Stimulated activated effector memory CD8-positive, alpha-beta T cell treated with anti-CD3 and anti-CD28 coated beads, Interleukin-12 subunit alpha, Interleukin-12 subunit beta, amount 100 ng/mL, for 72 hours (primary cell): ENCODE measurements around the gene ANKDD1B.
"Not testable (repeated sequence)": the region's sequence is repeated elsewhere in the genome, so short reads cannot be mapped to it uniquely, and the experiment has no call there.

Experiments used
- ATAC-seq: fragments of 150-1000 bp; cut with Tn5 transposase; 2 replicates; pipeline ENCODE4 v1.10.0; 2021
- DNase-seq, 2 donors: peaks; one replicate each; pipeline ENCODE4 v3.0.0; 2021 to 2022; ENCODE audit warnings: low spot score in 2 of 2
- H3K27ac Mint-ChIP-seq: one replicate; pipeline ENCODE4 v1.8.0; 2022; ENCODE audit warnings: mild to moderate bottlenecking, mixed read lengths
- H3K36me3 Mint-ChIP-seq: one replicate; pipeline ENCODE4 v1.8.0; 2022; ENCODE audit warnings: mild to moderate bottlenecking, mixed read lengths
- H3K4me1 Mint-ChIP-seq: one replicate; pipeline ENCODE4 v1.8.0; 2022; ENCODE audit warnings: mixed read lengths
- H3K4me3 Mint-ChIP-seq: one replicate; pipeline ENCODE4 v1.8.0; 2022; ENCODE audit warnings: mild to moderate bottlenecking, mixed read lengths
- H3K9me3 Mint-ChIP-seq: one replicate; pipeline ENCODE4 v1.8.0; 2022; ENCODE audit warnings: mixed read lengths

The ANKDD1B gene

GRCh38 chr5:75695472-75696351, 84.5 kb downstream of the ANKDD1B start:
- H3K9me3 Mint-ChIP-seq, DNase-seq, ATAC-seq: not testable (repeated sequence)
- Mint-ChIP-seq H3K4me1 (peaks cover 14% of the 10 kb centered on the region), H3K27ac (peak overlapping the region; percentile 45), H3K4me3 (peak overlapping the region; percentile 42), H3K36me3 (peaks cover 45% of the 10 kb centered on the region)

- no peak for DNase-seq
- Mint-ChIP-seq H3K4me3 (no peak overlapping the region), H3K36me3 (peaks cover 48% of the 10 kb centered on the region), H3K4me1 (peaks cover 12% of the 10 kb centered on the region), H3K9me3 (peaks cover 2% of the 10 kb centered on the region), H3K27ac (no peak overlapping the region)
- no peak for ATAC-seq
Observed at GRCh38 chr5:75701856-75702255, 90.6 kb downstream of the ANKDD1B start.

- peaks cover 9% of the 10 kb centered on the region for H3K4me1 Mint-ChIP-seq
- peaks cover 62% of the 10 kb centered on the region for H3K36me3 Mint-ChIP-seq
- DNase-seq, result no peak
- ATAC-seq, result no peak
- no peak overlapping the region for H3K27ac Mint-ChIP-seq
- H3K4me3 Mint-ChIP-seq, result no peak overlapping the region
- no peaks in the 10 kb centered on the region for H3K9me3 Mint-ChIP-seq
Observed at GRCh38 chr5:75706016-75706415, 94.8 kb downstream of the ANKDD1B start.

GRCh38 chr5:75706775-75707174, 95.5 kb downstream of the ANKDD1B start:
- peaks cover 9% of the 10 kb centered on the region for H3K4me1 Mint-ChIP-seq
- no peak for DNase-seq
- peaks cover 66% of the 10 kb centered on the region for H3K36me3 Mint-ChIP-seq
- no peak overlapping the region for H3K4me3 Mint-ChIP-seq
- ATAC-seq, result no peak
- H3K27ac Mint-ChIP-seq, result no peak overlapping the region
- H3K9me3 Mint-ChIP-seq, result no peaks in the 10 kb centered on the region

GRCh38 chr5:75707911-75708509, 96.8 kb downstream of the ANKDD1B start:
- ATAC-seq, result no peak
- H3K36me3 Mint-ChIP-seq, result peaks cover 66% of the 10 kb centered on the region

GRCh38 chr5:75710637-75711036, 99.4 kb downstream of the ANKDD1B start:
- no peak overlapping the region for H3K4me3 Mint-ChIP-seq
- H3K4me1 Mint-ChIP-seq, result peaks cover 29% of the 10 kb centered on the region
- no peaks in the 10 kb centered on the region for H3K9me3 Mint-ChIP-seq
- no peak for DNase-seq
- peaks cover 57% of the 10 kb centered on the region for H3K36me3 Mint-ChIP-seq
- no peak for ATAC-seq
- no peak overlapping the region for H3K27ac Mint-ChIP-seq

More at GRCh38 chr5:75707911-75708509, 96.8 kb downstream of the ANKDD1B start:
- no peak for DNase-seq
- Mint-ChIP-seq H3K9me3 (no peaks in the 10 kb centered on the region), H3K4me3 (no peak overlapping the region), H3K4me1 (peaks cover 9% of the 10 kb centered on the region), H3K27ac (no peak overlapping the region)

- Mint-ChIP-seq H3K4me3 (no peak overlapping the region), H3K36me3 (peaks cover 57% of the 10 kb centered on the region), H3K4me1 (peaks cover 34% of the 10 kb centered on the region), H3K9me3 (no peaks in the 10 kb centered on the region), H3K27ac (no peak overlapping the region)
- ATAC-seq (no peak), DNase-seq (no peak)
Observed at GRCh38 chr5:75711151-75711550, 99.9 kb downstream of the ANKDD1B start.

- Mint-ChIP-seq H3K9me3 (no peaks in the 10 kb centered on the region), H3K4me3 (no peak overlapping the region), H3K36me3 (peaks cover 60% of the 10 kb centered on the region), H3K4me1 (peaks cover 40% of the 10 kb centered on the region), H3K27ac (no peak overlapping the region)
- DNase-seq (no peak), ATAC-seq (no peak)
Observed at GRCh38 chr5:75712091-75712490, 100.8 kb downstream of the ANKDD1B start.

- peaks cover 31% of the 10 kb centered on the region for H3K4me1 Mint-ChIP-seq
- peak overlapping the region; percentile 97 for H3K4me3 Mint-ChIP-seq
- ATAC-seq (peak; percentile 1), DNase-seq (peak in 1 of 2 donors; percentile 52)
- peaks cover 37% of the 10 kb centered on the region for H3K36me3 Mint-ChIP-seq
- H3K9me3 Mint-ChIP-seq, result no peaks in the 10 kb centered on the region
- H3K27ac Mint-ChIP-seq, result peak overlapping the region; percentile 99
Observed at GRCh38 chr5:75716715-75717081, 105.4 kb downstream of the ANKDD1B start.

- no peaks in the 10 kb centered on the region for H3K9me3 Mint-ChIP-seq
- DNase-seq (peak; percentile 92 to 98), ATAC-seq (peak; percentile 98)
- peaks cover 31% of the 10 kb centered on the region for H3K4me1 Mint-ChIP-seq
- peaks cover 31% of the 10 kb centered on the region for H3K36me3 Mint-ChIP-seq
- peak within 1 kb of the TSS; percentile 99 for H3K27ac Mint-ChIP-seq
- peak within 1 kb of the TSS; percentile 97 for H3K4me3 Mint-ChIP-seq
Observed at GRCh38 chr5:75717082-75717922, 106.0 kb downstream of the ANKDD1B start, which contains the start of gene POC5. POC5 (minus strand) TSS chr5:75717437; CDS start chr5:75712937, 4,500 bp downstream.

GRCh38 chr5:75720882-75721281, 109.6 kb downstream of the ANKDD1B start:
- H3K27ac Mint-ChIP-seq, result no peak overlapping the region
- H3K9me3 Mint-ChIP-seq, result no peaks in the 10 kb centered on the region
- DNase-seq (no peak), ATAC-seq (no peak)
- H3K4me1 Mint-ChIP-seq, result peaks cover 8% of the 10 kb centered on the region
- no peak overlapping the region for H3K4me3 Mint-ChIP-seq
- H3K36me3 Mint-ChIP-seq, result peaks cover 7% of the 10 kb centered on the region
